Prostate gland (tissue), 2 donors: Measurements from ENCODE around the gene C1S. TPM values are rescaled to one million over a fixed set of nuclear protein-coding genes. Genes with fewer than 3 reads are reported as not detected.
A peak's percentile ranks its signal among the peaks of the same experiment; 100 is the strongest.

Experiments used
- DNase-seq: peaks from one replicate; pipeline ENCODE4 v3.0.0-alpha.2; 2019; ENCODE audit warnings: low spot score
- H3K27ac ChIP-seq, 2 donors: fragments of 200-600 bp; sonication (generic); 2 replicates each; pipeline ENCODE4 v1.5.1; 2017 to 2019
- H3K27me3 ChIP-seq: fragments of 200-600 bp; sonication (generic); replicated peaks from 2 replicates; pipeline ENCODE4 v1.5.1; 2019; ENCODE audit not compliant: insufficient read depth
- H3K36me3 ChIP-seq, 2 donors: fragments of 200-600 bp; sonication (generic); 1 replicate in 1 of 2; 2 replicates in 1 of 2; pipeline versions ENCODE4 v1.5.1 to v1.8.1; 2017 to 2019
- H3K4me1 ChIP-seq: fragments of 200-600 bp; sonication (generic); replicated peaks from 2 replicates; pipeline ENCODE4 v1.5.1; 2019
- H3K4me3 ChIP-seq, 2 donors: fragments of 200-600 bp; sonication (generic); 2 replicates each; pipeline ENCODE4 v1.5.1; 2017 to 2019
- H3K9me3 ChIP-seq: fragments of 200-600 bp; sonication (generic); 2 replicates; pipeline ENCODE4 v1.5.1; 2017
- CTCF ChIP-seq, 4 experiments: fragments of 200-600 bp in 2 of 4; fragments of 450-650 bp in 2 of 4; sonication (generic) in 2 of 4; IDR thresholded peaks; 1 replicate in 3 of 4; 2 replicates in 1 of 4; pipeline ENCODE4 v1.5.1; 2016 to 2019; ENCODE audit warnings: antibody characterized with exemption in 4 of 4, mild to moderate bottlenecking in 2 of 4, moderate library complexity in 2 of 4
- POLR2A ChIP-seq: fragments of 450-650 bp; IDR thresholded peaks from one replicate; pipeline ENCODE4 v1.6.1; 2016; ENCODE audit warnings: antibody characterized with exemption, mild to moderate bottlenecking
- POLR2AphosphoS5 ChIP-seq: sonication (generic); formaldehyde crosslinking; IDR thresholded peaks from one replicate; pipeline ENCODE4 v1.6.1; 2017; ENCODE audit warnings: antibody characterized with exemption
- WGBS: methylation state at CpG from one replicate; pipeline ENCODE4 v1.1.5; 2018; 5-methylcytosine and 5-hydroxymethylcytosine counted together
- intact Hi-C: fragments of 100-400 bp; cut with DNase I; formaldehyde crosslinking; loops from one replicate; pipeline ENCODE4 v1.14.2; 2022
- total RNA-seq, 2 donors: library from RNA; depleted of rRNA; stranded (reverse); fragments of >200 nt; gene quantifications; one replicate each; pipeline ENCODE4 v1.1.0, GENCODE V29; 2016

Gene C1S
- total RNA-seq, 2 donors from 2014 or later = 52.7 to 176 TPM

GRCh38 chr12:7058163-7058845, 2.2 kb upstream of the C1S start:
- DNase-seq = no peak
- TF ChIP-seq CTCF (IDR thresholded peaks at IDR 0.05) (no peak), POLR2AphosphoS5 (no peak), POLR2A (no peak)
- WGBS = 81% methylated on average over 3 of the region's 3 CpGs
- Histone ChIP-seq H3K4me1 (no peaks in the 10 kb centered on the region), H3K4me3 (no peak overlapping the region), H3K36me3 (no peaks in the 10 kb centered on the region), H3K27ac (no peak overlapping the region), H3K27me3 (no peaks in the 10 kb centered on the region), H3K9me3 (no peaks in the 10 kb centered on the region)
- intact Hi-C loops = no loop called here

- no peaks in the 10 kb centered on the region for H3K9me3 ChIP-seq
- TF ChIP-seq CTCF (IDR thresholded peaks at IDR 0.05) (no peak), POLR2AphosphoS5 (no peak), POLR2A (no peak)
- H3K27ac ChIP-seq = no peak overlapping the region
- intact Hi-C loops = no loop called here
- no peak for DNase-seq
- H3K4me3 ChIP-seq = no peak overlapping the region
- no peaks in the 10 kb centered on the region for H3K36me3 ChIP-seq
- 96% methylated on average over 9 of the region's 9 CpGs for WGBS
- no peaks in the 10 kb centered on the region for H3K4me1 ChIP-seq
- H3K27me3 ChIP-seq = no peaks in the 10 kb centered on the region
Observed at GRCh38 chr12:7058850-7059395, 1.6 kb upstream of the C1S start.

GRCh38 chr12:7059780-7060179, 738 bp upstream of the C1S start:
- Histone ChIP-seq H3K27ac (peak overlapping the region; percentile 57 to 59), H3K27me3 (no peaks in the 10 kb centered on the region), H3K36me3 (no peaks in the 10 kb centered on the region), H3K4me3 (no peak overlapping the region), H3K9me3 (no peaks in the 10 kb centered on the region), H3K4me1 (no peaks in the 10 kb centered on the region)
- no peak for DNase-seq
- TF ChIP-seq POLR2A = no peak
- intact Hi-C loops = loop anchor here (1.0 to 2.0 kb wide), 2 partner anchors 33 to 49 kb away; partner anchors contain the start of genes C1R and C1RL
- WGBS = 94% methylated on average over 4 of the region's 4 CpGs

GRCh38 chr12:7061138-7061537, 620 bp downstream of the C1S start:
- peak overlapping the region; percentile 15 to 17 for H3K4me3 ChIP-seq
- WGBS = 60% methylated on average over 13 of the region's 13 CpGs
- TF ChIP-seq POLR2A = no peak
- TF ChIP-seq POLR2AphosphoS5 = no peak
- TF ChIP-seq CTCF (IDR thresholded peaks at IDR 0.05) = no peak
- no peaks in the 10 kb centered on the region for H3K36me3 ChIP-seq
- H3K4me1 ChIP-seq = no peaks in the 10 kb centered on the region
- H3K27me3 ChIP-seq = no peaks in the 10 kb centered on the region
- H3K27ac ChIP-seq = peak overlapping the region; percentile 57 to 59
- H3K9me3 ChIP-seq = no peaks in the 10 kb centered on the region
- intact Hi-C loops = loop anchor here (2.0 kb wide), 1 partner anchor 48 kb away; the partner anchor contains the start of gene C1RL
- no peak for DNase-seq

GRCh38 chr12:7061596-7061995, 1.1 kb downstream of the C1S start:
- Histone ChIP-seq H3K9me3 (no peaks in the 10 kb centered on the region), H3K27ac (no peak overlapping the region), H3K27me3 (no peaks in the 10 kb centered on the region), H3K4me3 (peak overlapping the region; percentile 15 to 17), H3K4me1 (no peaks in the 10 kb centered on the region), H3K36me3 (no peaks in the 10 kb centered on the region)
- TF ChIP-seq CTCF (IDR thresholded peaks at IDR 0.05) = no peak
- TF ChIP-seq POLR2AphosphoS5 = no peak
- TF ChIP-seq POLR2A = no peak
- intact Hi-C loops = loop anchor here (2.0 kb wide), 1 partner anchor 47 kb away; the partner anchor contains the start of gene C1RL
- WGBS = 88% methylated on average over 7 of the region's 7 CpGs
- DNase-seq = no peak
